Testis (tissue), 2 donors: ENCODE results near the gene GRIA1.

Source experiments
- POLR2A ChIP-seq: fragments of 450-650 bp; IDR thresholded peaks from one replicate; pipeline ENCODE4 v1.6.1; 2017; ENCODE audit warnings: antibody characterized with exemption, mild to moderate bottlenecking, moderate library complexity
- TF ChIP-seq, protein P1 (sequence below), 3 experiments: fragments of 450-650 bp in 2 of 3; fragments of 200-600 bp in 1 of 3; sonication (generic) in 1 of 3; IDR thresholded peaks; one replicate each; pipeline ENCODE4 v1.5.1; 2016 to 2019; ENCODE audit warnings: antibody characterized with exemption in 3 of 3, mild to moderate bottlenecking in 2 of 3, moderate library complexity in 1 of 3

DNA sequence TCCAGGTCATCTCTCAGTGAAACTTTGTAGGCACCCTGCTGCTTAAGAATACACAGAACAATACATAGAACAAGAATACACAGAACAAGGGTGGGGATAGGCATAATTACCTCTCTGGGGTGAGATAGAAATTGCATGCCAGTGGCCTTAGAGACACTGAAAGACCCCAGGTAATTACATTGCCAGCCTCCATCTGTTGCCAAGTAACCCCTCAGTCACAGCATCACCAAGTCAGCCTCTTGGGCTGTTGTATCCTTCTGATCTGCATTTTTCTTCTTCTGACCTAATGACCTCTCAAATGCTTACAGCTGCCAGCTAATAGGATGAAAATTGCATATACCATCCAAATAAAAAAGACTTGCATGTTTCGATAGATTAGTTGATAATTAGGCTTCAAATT, 167.7 kb downstream of the GRIA1 start:
- no peak for TF ChIP-seq POLR2A
- TF ChIP-seq, protein P1, sequence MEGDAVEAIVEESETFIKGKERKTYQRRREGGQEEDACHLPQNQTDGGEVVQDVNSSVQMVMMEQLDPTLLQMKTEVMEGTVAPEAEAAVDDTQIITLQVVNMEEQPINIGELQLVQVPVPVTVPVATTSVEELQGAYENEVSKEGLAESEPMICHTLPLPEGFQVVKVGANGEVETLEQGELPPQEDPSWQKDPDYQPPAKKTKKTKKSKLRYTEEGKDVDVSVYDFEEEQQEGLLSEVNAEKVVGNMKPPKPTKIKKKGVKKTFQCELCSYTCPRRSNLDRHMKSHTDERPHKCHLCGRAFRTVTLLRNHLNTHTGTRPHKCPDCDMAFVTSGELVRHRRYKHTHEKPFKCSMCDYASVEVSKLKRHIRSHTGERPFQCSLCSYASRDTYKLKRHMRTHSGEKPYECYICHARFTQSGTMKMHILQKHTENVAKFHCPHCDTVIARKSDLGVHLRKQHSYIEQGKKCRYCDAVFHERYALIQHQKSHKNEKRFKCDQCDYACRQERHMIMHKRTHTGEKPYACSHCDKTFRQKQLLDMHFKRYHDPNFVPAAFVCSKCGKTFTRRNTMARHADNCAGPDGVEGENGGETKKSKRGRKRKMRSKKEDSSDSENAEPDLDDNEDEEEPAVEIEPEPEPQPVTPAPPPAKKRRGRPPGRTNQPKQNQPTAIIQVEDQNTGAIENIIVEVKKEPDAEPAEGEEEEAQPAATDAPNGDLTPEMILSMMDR (IDR thresholded peaks at IDR 0.05): no peak
